Mammary epithelial cell (primary cell): ENCODE data around the gene TRIM31.

Experiments used
- CTCF ChIP-seq, 2 donors: IDR thresholded peaks in 1 of 2; conservative IDR thresholded peaks in 1 of 2; 2 replicates each; pipeline ENCODE4 v1.5.1; 2011 to 2012; ENCODE audit warnings: inconsistent platforms in 2 of 2, low read length in 2 of 2, mild to moderate bottlenecking in 2 of 2, control low read depth in 1 of 2, low read depth in 1 of 2; ENCODE audit not compliant: insufficient read depth in 1 of 2; ENCODE audit errors: extremely low read depth in 1 of 2
- EZH2 ChIP-seq: IDR thresholded peaks from 2 replicates; pipeline ENCODE4 v1.6.1; 2012; ENCODE audit warnings: low read length, inconsistent platforms, borderline replicate concordance

DNA sequence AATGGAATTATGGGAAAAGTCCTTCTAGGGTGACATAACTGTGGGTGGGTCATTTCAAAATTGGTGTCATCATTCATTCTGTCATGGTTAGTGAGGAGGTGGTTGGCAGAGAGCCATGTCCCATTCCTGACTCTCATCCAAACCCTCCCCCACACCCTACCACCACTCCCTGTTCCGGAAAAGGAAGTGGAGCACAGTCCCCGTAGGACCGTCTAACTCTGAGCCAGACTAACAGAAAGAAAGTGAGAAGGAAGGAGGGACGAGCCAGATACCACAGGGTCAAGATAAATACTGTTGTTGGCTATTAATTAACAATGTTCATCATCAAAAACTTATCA lies 43.3 kb upstream of the TRIM31 start:
- TF ChIP-seq CTCF (conservative IDR thresholded peaks at IDR 0.05 in 1 of 2, IDR thresholded peaks at IDR 0.05 in 1 of 2; ENCODE audit: extremely low read depth in 1 of 2, insufficient read depth in 1 of 2, low read depth in 1 of 2, low read length in 2 of 2) (no peak), EZH2 (no peak)
